Measurements from ENCODE around the gene OVOL1. TPM values are rescaled to one million over a fixed set of nuclear protein-coding genes. Genes with fewer than 3 reads are reported as not detected.

The OVOL1 gene
- total RNA-seq, 2 donors from 2014 or later, result 3.4 to 5.5 TPM

DNA sequence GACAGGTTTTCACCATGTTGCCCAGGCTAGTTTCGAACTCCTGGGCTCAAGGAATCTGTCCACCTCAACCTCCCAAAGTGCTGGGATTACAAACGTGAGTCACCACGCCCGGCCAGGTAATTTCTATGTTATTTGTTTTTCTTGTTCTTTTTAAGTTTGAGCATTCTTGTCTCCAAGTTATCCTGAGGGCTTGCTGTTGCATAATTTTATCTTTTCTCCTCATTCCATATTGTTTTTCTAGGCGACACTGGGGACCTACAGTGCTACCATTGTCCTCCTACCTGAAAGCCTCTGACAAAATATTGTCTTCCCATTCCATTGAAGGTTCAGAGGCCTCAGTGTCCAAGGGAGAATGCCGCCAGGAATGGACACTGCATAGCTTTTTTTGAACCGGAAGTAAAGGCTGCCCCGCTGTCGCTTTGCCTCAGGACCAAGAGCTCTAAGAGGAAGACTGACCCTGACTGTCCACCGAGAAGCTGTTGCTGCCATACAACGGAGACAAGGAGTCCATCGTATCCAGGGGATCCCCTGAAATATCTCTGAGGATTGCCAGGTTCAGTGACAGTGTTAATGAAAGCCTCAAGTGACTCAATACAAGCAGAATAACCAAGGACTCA lies 15.8 kb upstream of the OVOL1 start:
- H3K4me1 ChIP-seq (ENCODE audit: control insufficient read depth, insufficient read depth, low read length), result no peaks in the 10 kb centered on the region
- H3K4me3 ChIP-seq (ENCODE audit: low read length), result no peak overlapping the region
- no peak for DNase-seq
- peaks cover 6% of the 10 kb centered on the region for H3K27me3 Mint-ChIP-seq (ENCODE audit: insufficient read depth)
- no peak overlapping the region for H3K4me3 Mint-ChIP-seq
- H3K27ac Mint-ChIP-seq, result no peak overlapping the region
- H3K27ac ChIP-seq (ENCODE audit: low read depth, low read length), result no peak overlapping the region
- no peak overlapping the region for H3K9ac ChIP-seq (ENCODE audit: extremely low read depth, low read length, poor library complexity, severe bottlenecking)
- H3K9me3 Mint-ChIP-seq, result peaks cover 12% of the 10 kb centered on the region
- H3K9me3 ChIP-seq (ENCODE audit: control insufficient read depth, low read length), result no peaks in the 10 kb centered on the region
- no peaks in the 10 kb centered on the region for H3K27me3 ChIP-seq (ENCODE audit: control insufficient read depth, insufficient read depth, low read length, poor library complexity, severe bottlenecking)
- H3K36me3 Mint-ChIP-seq (ENCODE audit: low read depth), result peaks cover 7% of the 10 kb centered on the region
- TF ChIP-seq, protein P1, sequence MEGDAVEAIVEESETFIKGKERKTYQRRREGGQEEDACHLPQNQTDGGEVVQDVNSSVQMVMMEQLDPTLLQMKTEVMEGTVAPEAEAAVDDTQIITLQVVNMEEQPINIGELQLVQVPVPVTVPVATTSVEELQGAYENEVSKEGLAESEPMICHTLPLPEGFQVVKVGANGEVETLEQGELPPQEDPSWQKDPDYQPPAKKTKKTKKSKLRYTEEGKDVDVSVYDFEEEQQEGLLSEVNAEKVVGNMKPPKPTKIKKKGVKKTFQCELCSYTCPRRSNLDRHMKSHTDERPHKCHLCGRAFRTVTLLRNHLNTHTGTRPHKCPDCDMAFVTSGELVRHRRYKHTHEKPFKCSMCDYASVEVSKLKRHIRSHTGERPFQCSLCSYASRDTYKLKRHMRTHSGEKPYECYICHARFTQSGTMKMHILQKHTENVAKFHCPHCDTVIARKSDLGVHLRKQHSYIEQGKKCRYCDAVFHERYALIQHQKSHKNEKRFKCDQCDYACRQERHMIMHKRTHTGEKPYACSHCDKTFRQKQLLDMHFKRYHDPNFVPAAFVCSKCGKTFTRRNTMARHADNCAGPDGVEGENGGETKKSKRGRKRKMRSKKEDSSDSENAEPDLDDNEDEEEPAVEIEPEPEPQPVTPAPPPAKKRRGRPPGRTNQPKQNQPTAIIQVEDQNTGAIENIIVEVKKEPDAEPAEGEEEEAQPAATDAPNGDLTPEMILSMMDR (conservative IDR thresholded peaks at IDR 0.05), result no peak
- H3K4me1 Mint-ChIP-seq, result no peaks in the 10 kb centered on the region
- 81 to 91% methylated on average over 7 to 12 of the region's 12 CpGs for WGBS, 2 experiments (ENCODE audit: insufficient coverage in 1 of 2, insufficient read length in 1 of 2)
- no peaks in the 10 kb centered on the region for H3K36me3 ChIP-seq (ENCODE audit: control insufficient read depth, insufficient read depth, low read length)

DNA sequence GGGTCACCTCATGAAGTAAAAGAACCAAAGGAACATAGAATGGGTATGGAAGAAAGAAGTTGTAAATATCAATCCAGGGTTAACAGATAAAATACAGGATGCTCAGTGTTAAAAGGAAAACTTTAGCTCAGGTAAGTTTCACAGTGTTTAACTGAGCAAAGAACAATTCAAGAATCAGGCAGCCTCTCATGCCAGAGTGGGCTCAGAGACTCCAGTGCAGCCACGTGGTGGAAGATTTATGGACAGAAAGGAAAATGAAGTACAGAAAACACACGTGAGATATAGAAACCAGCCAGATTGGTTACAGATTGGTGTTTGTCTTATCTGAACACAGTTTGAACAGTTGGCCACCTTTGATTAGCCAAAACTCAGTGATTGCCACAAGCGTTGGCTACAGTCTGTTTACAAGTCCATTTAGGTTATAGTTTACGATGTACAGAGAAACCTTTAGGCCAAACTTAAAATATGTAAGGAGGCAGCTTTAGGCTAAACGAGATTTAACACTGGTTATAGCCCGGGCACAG lies 15.2 kb upstream of the OVOL1 start:
- Mint-ChIP-seq H3K4me1 (no peaks in the 10 kb centered on the region), H3K4me3 (no peak overlapping the region), H3K9me3 (peaks cover 12% of the 10 kb centered on the region), H3K36me3 (ENCODE audit: low read depth) (peaks cover 9% of the 10 kb centered on the region), H3K27me3 (ENCODE audit: insufficient read depth) (peaks cover 2% of the 10 kb centered on the region), H3K27ac (no peak overlapping the region)
- 82 to 88% methylated on average over 6 of the region's 6 CpGs for WGBS, 2 experiments (ENCODE audit: insufficient coverage in 1 of 2, insufficient read length in 1 of 2)
- TF ChIP-seq, protein P1 (conservative IDR thresholded peaks at IDR 0.05), result no peak
- H3K9ac ChIP-seq (ENCODE audit: extremely low read depth, low read length, poor library complexity, severe bottlenecking), result no peak overlapping the region
- no peak overlapping the region for H3K27ac ChIP-seq (ENCODE audit: low read depth, low read length)
- no peak overlapping the region for H3K4me3 ChIP-seq (ENCODE audit: low read length)
- no peaks in the 10 kb centered on the region for H3K4me1 ChIP-seq (ENCODE audit: control insufficient read depth, insufficient read depth, low read length)
- peaks cover 6% of the 10 kb centered on the region for H3K36me3 ChIP-seq (ENCODE audit: control insufficient read depth, insufficient read depth, low read length)
- no peaks in the 10 kb centered on the region for H3K27me3 ChIP-seq (ENCODE audit: control insufficient read depth, insufficient read depth, low read length, poor library complexity, severe bottlenecking)
- no peaks in the 10 kb centered on the region for H3K9me3 ChIP-seq (ENCODE audit: control insufficient read depth, low read length)
- DNase-seq, result no peak

DNA sequence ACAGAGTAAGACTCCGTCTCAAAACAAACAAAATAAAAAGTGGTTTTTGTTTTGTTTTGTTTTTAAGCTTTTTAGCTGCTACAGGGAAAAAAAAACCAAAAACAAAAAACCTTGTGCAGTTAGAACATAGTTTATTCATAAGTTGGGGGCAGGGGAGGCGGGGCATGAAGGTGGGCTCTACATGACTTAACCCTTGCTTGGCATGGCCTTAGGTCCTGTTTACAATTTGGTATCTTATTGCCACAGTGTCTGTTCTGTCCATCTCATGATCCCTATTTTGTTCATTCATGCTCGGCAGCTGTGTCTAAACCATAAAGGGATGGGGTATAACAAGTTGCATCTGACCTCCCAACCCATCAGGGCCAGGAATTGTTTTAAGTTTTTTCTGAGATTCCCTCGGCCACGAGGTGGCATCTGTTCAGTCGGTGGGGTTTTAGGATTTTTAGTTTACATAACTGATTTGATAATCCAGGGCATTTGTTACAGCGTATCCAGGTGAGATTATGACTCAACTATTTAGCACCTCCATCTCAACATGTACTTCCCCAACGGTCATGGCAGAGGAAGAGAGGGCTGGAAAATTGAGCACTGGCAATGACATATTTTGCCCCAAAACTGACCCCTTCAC lies 13.0 kb upstream of the OVOL1 start:
- Mint-ChIP-seq H3K36me3 (ENCODE audit: low read depth) (peaks cover 21% of the 10 kb centered on the region), H3K27me3 (ENCODE audit: insufficient read depth) (no peaks in the 10 kb centered on the region), H3K9me3 (peaks cover 4% of the 10 kb centered on the region), H3K4me1 (no peaks in the 10 kb centered on the region), H3K27ac (no peak overlapping the region), H3K4me3 (no peak overlapping the region)
- no peak overlapping the region for H3K4me3 ChIP-seq (ENCODE audit: low read length)
- no peaks in the 10 kb centered on the region for H3K9me3 ChIP-seq (ENCODE audit: control insufficient read depth, low read length)
- DNase-seq, result no peak
- no peak overlapping the region for H3K27ac ChIP-seq (ENCODE audit: low read depth, low read length)
- H3K9ac ChIP-seq (ENCODE audit: extremely low read depth, low read length, poor library complexity, severe bottlenecking), result no peak overlapping the region
- H3K4me1 ChIP-seq (ENCODE audit: control insufficient read depth, insufficient read depth, low read length), result no peaks in the 10 kb centered on the region
- H3K36me3 ChIP-seq (ENCODE audit: control insufficient read depth, insufficient read depth, low read length), result peaks cover 27% of the 10 kb centered on the region
- WGBS, 2 experiments (ENCODE audit: insufficient coverage in 1 of 2, insufficient read length in 1 of 2), result 88 to 91% methylated on average over 3 to 8 of the region's 8 CpGs
- TF ChIP-seq, protein P1 (conservative IDR thresholded peaks at IDR 0.05), result peak; percentile 26
- no peaks in the 10 kb centered on the region for H3K27me3 ChIP-seq (ENCODE audit: control insufficient read depth, insufficient read depth, low read length, poor library complexity, severe bottlenecking)

All from endodermal cell (in vitro differentiated cells).